ENCODE data around the gene TRIM47.
A peak's percentile ranks its signal among the peaks of the same experiment; 100 is the strongest.

TRIM47 gene

GRCh38 chr17:75899767-75900468, 21.5 kb upstream of the TRIM47 start:
- no peak overlapping the region for H3K4me3 ChIP-seq (ENCODE audit: low read depth, low read length)
- no peak for DNase-seq (ENCODE audit: low read depth)
- TF ChIP-seq CTCF (conservative IDR thresholded peaks at IDR 0.05; ENCODE audit: low read depth, low read length), result no peak

- no peak overlapping the region for H3K4me3 ChIP-seq (ENCODE audit: low read depth, low read length)
- no peak for TF ChIP-seq CTCF (conservative IDR thresholded peaks at IDR 0.05; ENCODE audit: low read depth, low read length)
- no peak for DNase-seq (ENCODE audit: low read depth)
Observed at GRCh38 chr17:75899353-75899752, 21.0 kb upstream of the TRIM47 start.

- no peak for TF ChIP-seq CTCF (conservative IDR thresholded peaks at IDR 0.05; ENCODE audit: low read depth, low read length)
- no peak for DNase-seq (ENCODE audit: low read depth)
Observed at GRCh38 chr17:75898791-75899190, 20.4 kb upstream of the TRIM47 start.

GRCh38 chr17:75898065-75898464, 19.7 kb upstream of the TRIM47 start:
- TF ChIP-seq CTCF (conservative IDR thresholded peaks at IDR 0.05; ENCODE audit: low read depth, low read length), result no peak
- H3K4me3 ChIP-seq (ENCODE audit: low read depth, low read length), result no peak overlapping the region
- DNase-seq (ENCODE audit: low read depth), result no peak

More at GRCh38 chr17:75898791-75899190, 20.4 kb upstream of the TRIM47 start:
- H3K4me3 ChIP-seq (ENCODE audit: low read depth, low read length), result no peak overlapping the region

GRCh38 chr17:75897160-75898019, 19.0 kb upstream of the TRIM47 start:
- no peak for DNase-seq (ENCODE audit: low read depth)
- peak overlapping the region; percentile 89 for H3K4me3 ChIP-seq (ENCODE audit: low read depth, low read length)
- no peak for TF ChIP-seq CTCF (conservative IDR thresholded peaks at IDR 0.05; ENCODE audit: low read depth, low read length)

- peak within 1 kb of the TSS; percentile 89 for H3K4me3 ChIP-seq (ENCODE audit: low read depth, low read length)
- DNase-seq (ENCODE audit: low read depth), result peak; percentile 67
Observed at GRCh38 chr17:75896415-75897159, 18.2 kb upstream of the TRIM47 start, which contains the start of gene TRIM65. TSS of gene TRIM65 (minus strand) at chr17:75896951. CDS start at chr17:75896937, 14 bp downstream.

More at GRCh38 chr17:75896415-75897159, 18.2 kb upstream of the TRIM47 start, which contains the start of gene TRIM65:
- TF ChIP-seq CTCF (conservative IDR thresholded peaks at IDR 0.05; ENCODE audit: low read depth, low read length), result peak; percentile 23

Measured in choroid plexus epithelial cell (primary cell).